Duodenal mucosa (tissue), 2 donors: ENCODE measurements around the gene INTS3.
A peak's percentile ranks its signal among the peaks of the same experiment; 100 is the strongest.

Source experiments
- H3K27ac ChIP-seq: one replicate; pipeline ENCODE4 v1.7.0; 2013; ENCODE audit warnings: low read depth, low read length
- H3K27me3 ChIP-seq, 2 donors: one replicate each; pipeline ENCODE4 v1.7.0; 2013; ENCODE audit warnings: low read length in 2 of 2, control low read depth in 1 of 2; ENCODE audit not compliant: insufficient read depth in 2 of 2, control insufficient read depth in 1 of 2
- H3K36me3 ChIP-seq, 2 donors: one replicate each; pipeline ENCODE4 v1.7.0; 2013; ENCODE audit warnings: low read length in 2 of 2, control low read depth in 1 of 2; ENCODE audit not compliant: insufficient read depth in 2 of 2, control insufficient read depth in 1 of 2
- H3K4me1 ChIP-seq, 2 donors: one replicate each; pipeline ENCODE4 v1.7.0; 2013; ENCODE audit warnings: low read length in 2 of 2, control low read depth in 1 of 2; ENCODE audit not compliant: insufficient read depth in 2 of 2, control insufficient read depth in 1 of 2
- H3K4me3 ChIP-seq, 2 donors: one replicate each; pipeline ENCODE4 v1.7.0; 2013; ENCODE audit warnings: low read length in 2 of 2, low read depth in 1 of 2
- H3K9ac ChIP-seq, 2 donors: one replicate each; pipeline ENCODE4 v1.7.0; 2013; ENCODE audit warnings: low read length in 2 of 2, low read depth in 1 of 2
- H3K9me3 ChIP-seq, 2 donors: one replicate each; pipeline ENCODE4 v1.7.0; 2013; ENCODE audit warnings: low read length in 2 of 2, control low read depth in 1 of 2; ENCODE audit not compliant: control insufficient read depth in 1 of 2

The INTS3 gene, protein sequence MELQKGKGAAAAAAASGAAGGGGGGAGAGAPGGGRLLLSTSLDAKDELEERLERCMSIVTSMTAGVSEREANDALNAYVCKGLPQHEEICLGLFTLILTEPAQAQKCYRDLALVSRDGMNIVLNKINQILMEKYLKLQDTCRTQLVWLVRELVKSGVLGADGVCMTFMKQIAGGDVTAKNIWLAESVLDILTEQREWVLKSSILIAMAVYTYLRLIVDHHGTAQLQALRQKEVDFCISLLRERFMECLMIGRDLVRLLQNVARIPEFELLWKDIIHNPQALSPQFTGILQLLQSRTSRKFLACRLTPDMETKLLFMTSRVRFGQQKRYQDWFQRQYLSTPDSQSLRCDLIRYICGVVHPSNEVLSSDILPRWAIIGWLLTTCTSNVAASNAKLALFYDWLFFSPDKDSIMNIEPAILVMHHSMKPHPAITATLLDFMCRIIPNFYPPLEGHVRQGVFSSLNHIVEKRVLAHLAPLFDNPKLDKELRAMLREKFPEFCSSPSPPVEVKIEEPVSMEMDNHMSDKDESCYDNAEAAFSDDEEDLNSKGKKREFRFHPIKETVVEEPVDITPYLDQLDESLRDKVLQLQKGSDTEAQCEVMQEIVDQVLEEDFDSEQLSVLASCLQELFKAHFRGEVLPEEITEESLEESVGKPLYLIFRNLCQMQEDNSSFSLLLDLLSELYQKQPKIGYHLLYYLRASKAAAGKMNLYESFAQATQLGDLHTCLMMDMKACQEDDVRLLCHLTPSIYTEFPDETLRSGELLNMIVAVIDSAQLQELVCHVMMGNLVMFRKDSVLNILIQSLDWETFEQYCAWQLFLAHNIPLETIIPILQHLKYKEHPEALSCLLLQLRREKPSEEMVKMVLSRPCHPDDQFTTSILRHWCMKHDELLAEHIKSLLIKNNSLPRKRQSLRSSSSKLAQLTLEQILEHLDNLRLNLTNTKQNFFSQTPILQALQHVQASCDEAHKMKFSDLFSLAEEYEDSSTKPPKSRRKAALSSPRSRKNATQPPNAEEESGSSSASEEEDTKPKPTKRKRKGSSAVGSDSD

DNA sequence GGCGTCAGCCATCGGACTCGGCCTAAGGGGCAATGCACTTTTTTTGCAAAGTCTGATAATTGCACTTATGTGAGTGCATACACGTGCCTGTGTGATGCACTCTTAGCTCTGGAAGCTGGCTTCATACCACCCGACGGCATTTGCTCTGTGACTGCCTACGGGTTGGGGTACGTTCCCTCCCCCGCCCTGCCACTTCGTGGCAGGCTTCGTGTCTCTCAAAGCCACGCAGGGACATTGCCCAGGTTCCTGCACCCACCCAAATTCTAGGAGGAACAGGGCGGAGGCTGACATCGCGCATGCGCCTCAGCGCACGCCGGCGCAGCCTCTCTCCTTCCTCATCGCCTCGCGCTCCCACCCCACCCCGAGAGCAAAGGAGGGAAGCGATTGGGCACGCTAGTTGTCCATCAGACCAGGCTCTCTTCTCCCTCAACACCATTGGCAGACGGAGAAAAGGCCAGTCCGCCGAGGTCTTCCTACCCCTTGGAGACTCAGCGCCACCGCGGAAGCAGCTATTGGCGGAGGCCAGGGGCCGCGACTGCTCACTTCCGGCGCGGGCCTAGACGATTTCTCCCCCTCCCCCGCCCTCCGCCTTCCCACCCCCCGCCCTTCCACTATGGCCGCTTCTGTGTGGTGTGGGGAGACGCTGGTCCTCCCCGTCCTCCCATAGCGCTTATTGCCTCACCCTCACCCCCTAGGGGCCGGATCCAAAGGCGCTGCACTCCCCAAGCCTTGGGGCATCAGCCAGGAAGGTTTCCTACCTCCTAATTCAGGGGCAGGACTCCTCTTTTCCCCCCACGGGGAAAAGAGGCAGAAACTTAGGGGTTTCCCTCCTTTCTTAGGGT is at the start of gene INTS3:
Gene INTS3 (plus strand): TSS at position 588 of the 842 bp plus-strand sequence. CDS start 585 bp downstream, outside the sequence.
- peak within 1 kb of the TSS; percentile 95 to 99 for H3K9ac ChIP-seq
- H3K36me3 ChIP-seq: no peaks in the 10 kb centered on the region
- no peaks in the 10 kb centered on the region for H3K27me3 ChIP-seq
- H3K4me1 ChIP-seq: peaks cover 14 to 18% of the 10 kb centered on the region in 2 donors
- H3K27ac ChIP-seq: peak within 1 kb of the TSS; percentile 91
- H3K9me3 ChIP-seq: no peaks in the 10 kb centered on the region
- H3K4me3 ChIP-seq: peak within 1 kb of the TSS; percentile 90 to 92

- peaks cover 30 to 41% of the 10 kb centered on the region in 2 donors for H3K27me3 ChIP-seq
- no peak within 1 kb of the TSS for H3K27ac ChIP-seq
- H3K9me3 ChIP-seq: no peaks in the 10 kb centered on the region
- peak within 1 kb of the TSS; percentile 35 to 64 for H3K4me3 ChIP-seq
- peak within 1 kb of the TSS in 1 of 2 donors; percentile 12 for H3K9ac ChIP-seq
- H3K36me3 ChIP-seq: no peaks in the 10 kb centered on the region
- H3K4me1 ChIP-seq: peaks cover 18 to 22% of the 10 kb centered on the region in 2 donors
Measured at GRCh38 chr1:153678519-153679336, 49.1 kb upstream of the INTS3 start, which contains the start of gene NPR1. TSS of gene NPR1 (plus strand) at chr1:153678688. CDS start at chr1:153679109, 421 bp downstream.

DNA sequence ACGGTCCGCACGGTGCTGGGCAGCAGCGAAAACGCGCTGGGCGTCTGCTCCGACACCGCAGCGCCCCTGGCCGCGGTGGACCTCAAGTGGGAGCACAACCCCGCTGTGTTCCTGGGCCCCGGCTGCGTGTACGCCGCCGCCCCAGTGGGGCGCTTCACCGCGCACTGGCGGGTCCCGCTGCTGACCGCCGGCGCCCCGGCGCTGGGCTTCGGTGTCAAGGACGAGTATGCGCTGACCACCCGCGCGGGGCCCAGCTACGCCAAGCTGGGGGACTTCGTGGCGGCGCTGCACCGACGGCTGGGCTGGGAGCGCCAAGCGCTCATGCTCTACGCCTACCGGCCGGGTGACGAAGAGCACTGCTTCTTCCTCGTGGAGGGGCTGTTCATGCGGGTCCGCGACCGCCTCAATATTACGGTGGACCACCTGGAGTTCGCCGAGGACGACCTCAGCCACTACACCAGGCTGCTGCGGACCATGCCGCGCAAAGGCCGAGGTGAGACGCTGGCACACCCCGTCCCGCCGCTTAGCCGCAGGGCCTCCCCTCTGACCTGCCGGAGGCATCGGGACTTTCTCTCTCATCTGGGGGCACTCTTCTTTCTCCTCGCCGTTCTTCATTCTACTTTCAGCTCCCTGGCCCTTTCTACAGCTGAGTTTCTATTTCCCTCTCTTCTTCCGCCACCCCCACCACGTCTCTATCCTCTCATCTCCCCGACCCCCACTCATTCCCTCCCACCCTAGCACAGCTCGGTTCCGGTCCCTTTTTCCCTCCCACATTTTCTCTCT is 48.3 kb upstream of the INTS3 start:
- Histone ChIP-seq H3K9me3 (no peaks in the 10 kb centered on the region), H3K36me3 (no peaks in the 10 kb centered on the region), H3K27me3 (peaks cover 30 to 42% of the 10 kb centered on the region in 2 donors), H3K4me3 (peak overlapping the region; percentile 35 to 64), H3K27ac (no peak overlapping the region), H3K9ac (peak overlapping the region in 1 of 2 donors; percentile 12), H3K4me1 (peaks cover 18 to 22% of the 10 kb centered on the region in 2 donors)

GRCh38 chr1:153680120-153680403 is 47.8 kb upstream of the INTS3 start:
- peaks cover 30 to 47% of the 10 kb centered on the region in 2 donors for H3K27me3 ChIP-seq
- no peak overlapping the region for H3K9ac ChIP-seq
- no peaks in the 10 kb centered on the region for H3K36me3 ChIP-seq
- H3K9me3 ChIP-seq: no peaks in the 10 kb centered on the region
- no peak overlapping the region for H3K27ac ChIP-seq
- H3K4me1 ChIP-seq: peaks cover 18 to 22% of the 10 kb centered on the region in 2 donors
- no peak overlapping the region for H3K4me3 ChIP-seq

DNA sequence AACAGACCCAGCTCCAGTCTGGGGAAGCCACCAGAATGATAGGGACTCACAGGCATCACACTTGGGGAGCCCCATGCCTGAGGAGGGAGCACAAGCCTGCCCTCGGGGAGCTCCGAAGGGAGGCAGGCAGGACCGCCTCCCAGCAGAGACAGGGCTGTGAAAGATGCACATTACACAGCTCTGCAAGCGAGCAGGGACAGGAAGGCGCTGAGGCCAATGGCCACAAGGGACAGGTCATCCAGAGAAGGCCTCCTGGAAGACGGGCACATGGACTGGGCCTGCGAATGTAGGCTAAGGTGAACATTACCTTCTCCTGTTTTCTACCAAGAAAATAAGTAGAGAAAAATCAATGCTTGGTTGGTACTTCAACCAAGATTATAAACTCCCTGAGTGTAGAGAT is 45.1 kb upstream of the INTS3 start:
- Histone ChIP-seq H3K36me3 (no peaks in the 10 kb centered on the region), H3K4me1 (peaks cover 18 to 20% of the 10 kb centered on the region in 2 donors), H3K9ac (no peak overlapping the region), H3K27me3 (peaks cover 33 to 46% of the 10 kb centered on the region in 2 donors), H3K9me3 (no peaks in the 10 kb centered on the region), H3K4me3 (no peak overlapping the region), H3K27ac (no peak overlapping the region)

DNA sequence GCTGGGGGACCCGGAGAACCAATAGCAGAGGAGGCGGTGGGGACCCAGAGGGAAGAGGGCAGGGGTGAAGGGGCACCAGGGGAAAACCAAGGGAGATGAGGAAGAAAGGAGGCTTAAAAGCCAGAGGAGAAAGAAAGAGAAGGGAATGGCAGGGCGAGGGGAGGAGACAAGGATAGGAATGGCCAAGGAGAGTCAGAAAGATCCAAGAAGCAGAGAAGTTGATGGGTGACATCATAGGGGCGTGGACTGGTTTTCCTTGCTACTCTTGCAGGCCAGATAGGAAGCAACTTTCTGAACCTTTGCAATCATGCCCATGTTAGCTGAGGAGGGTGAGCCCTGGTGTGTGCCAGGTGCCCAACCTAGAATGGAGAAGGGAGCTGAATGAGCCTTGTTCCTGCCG is 44.0 kb upstream of the INTS3 start:
- Histone ChIP-seq H3K36me3 (no peaks in the 10 kb centered on the region), H3K4me3 (no peak overlapping the region), H3K27ac (no peak overlapping the region), H3K9me3 (no peaks in the 10 kb centered on the region), H3K27me3 (peaks cover 23 to 35% of the 10 kb centered on the region in 2 donors), H3K4me1 (peaks cover 7 to 9% of the 10 kb centered on the region in 2 donors), H3K9ac (no peak overlapping the region)

DNA sequence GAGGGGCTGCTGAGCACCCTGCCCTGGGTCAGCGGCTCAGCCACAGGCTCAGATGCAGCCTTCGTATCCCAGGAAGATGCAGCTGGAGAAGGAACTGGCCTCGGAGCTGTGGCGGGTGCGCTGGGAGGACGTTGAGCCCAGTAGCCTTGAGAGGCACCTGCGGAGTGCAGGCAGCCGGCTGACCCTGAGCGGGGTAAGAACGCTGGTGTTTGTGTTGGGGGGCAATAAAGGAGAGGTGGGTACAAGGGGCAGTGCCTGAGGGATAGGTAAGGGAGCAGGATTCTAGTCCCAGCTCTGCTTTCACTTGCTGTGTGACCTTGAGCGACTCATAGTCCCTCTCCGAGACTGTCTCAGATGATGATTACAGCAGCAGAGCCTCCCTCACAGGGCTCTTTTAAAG is 43.0 kb upstream of the INTS3 start:
- H3K27ac ChIP-seq: no peak overlapping the region
- H3K4me1 ChIP-seq: no peaks in the 10 kb centered on the region
- H3K27me3 ChIP-seq: peaks cover 14 to 25% of the 10 kb centered on the region in 2 donors
- H3K9ac ChIP-seq: no peak overlapping the region
- no peaks in the 10 kb centered on the region for H3K9me3 ChIP-seq
- H3K4me3 ChIP-seq: no peak overlapping the region
- no peaks in the 10 kb centered on the region for H3K36me3 ChIP-seq

GRCh38 chr1:153685544-153686340 is 42.1 kb upstream of the INTS3 start:
- H3K36me3 ChIP-seq: no peaks in the 10 kb centered on the region
- peaks cover 8 to 16% of the 10 kb centered on the region in 2 donors for H3K27me3 ChIP-seq
- H3K27ac ChIP-seq: no peak overlapping the region
- no peak overlapping the region for H3K4me3 ChIP-seq
- no peak overlapping the region for H3K9ac ChIP-seq
- H3K4me1 ChIP-seq: no peaks in the 10 kb centered on the region
- no peaks in the 10 kb centered on the region for H3K9me3 ChIP-seq
